HEK293 (cell line): Measurements from ENCODE around the gene NCKAP5.

Source experiments
- CTCF ChIA-PET: fragments of 350-600 bp; formaldehyde crosslinking; extraction: SDS; loops from one replicate; lab custom pipeline; 2021; ENCODE audit warnings: antibody characterized with exemption; lab: Yijun Ruan, JAX
- POLR2A ChIA-PET: fragments of 300-600 bp; formaldehyde crosslinking; extraction: SDS; loops from one replicate; lab custom pipeline; 2020; ENCODE audit warnings: antibody characterized with exemption, inconsistent platforms; lab: Yijun Ruan, JAX
- H3K27ac ChIP-seq: fragments of 200-500 bp; sonication (Bioruptor generic); 2 replicates; pipeline ENCODE4 v1.5.1; 2014; ENCODE audit warnings: low read depth, low read length, control low read depth, inconsistent platforms; ENCODE audit errors: extremely low read depth
- H3K36me3 ChIP-seq, 2 experiments: fragments of 200-500 bp in 1 of 2; sonication (Bioruptor generic) in 1 of 2; 1 replicate in 1 of 2; 2 replicates in 1 of 2; pipeline ENCODE4 v1.5.1; 2014 to 2017; ENCODE audit warnings: inconsistent platforms in 2 of 2, low read length in 2 of 2; ENCODE audit not compliant: control insufficient read depth in 2 of 2, insufficient read depth in 1 of 2
- H3K4me1 ChIP-seq: fragments of 200-500 bp; sonication (Bioruptor generic); 2 replicates; pipeline ENCODE4 v1.5.1; 2014; ENCODE audit warnings: mild to moderate bottlenecking, low read length, inconsistent platforms; ENCODE audit not compliant: control insufficient read depth, insufficient read depth
- H3K4me3 ChIP-seq: 2 replicates; pipeline ENCODE4 v1.5.1; 2011; ENCODE audit warnings: low read depth, mild to moderate bottlenecking, control low read depth, low read length, moderate library complexity
- H3K9me3 ChIP-seq: fragments of 200-500 bp; sonication (Bioruptor generic); 2 replicates; pipeline ENCODE4 v1.5.1; 2014; ENCODE audit warnings: low read depth, low read length, inconsistent platforms; ENCODE audit not compliant: control insufficient read depth, insufficient read depth
- BCL11B ChIP-seq: fragments of 450-650 bp; formaldehyde crosslinking; IDR thresholded peaks from 2 replicates; pipeline ENCODE4 v1.5.1; 2016; ENCODE audit warnings: low read depth, missing biosample characterization, missing genetic modification characterization
- GLIS1 ChIP-seq: fragments of 450-650 bp; formaldehyde crosslinking; IDR thresholded peaks from 2 replicates; pipeline ENCODE4 v1.5.1; 2016; ENCODE audit warnings: missing biosample characterization, missing genetic modification characterization
- HOXC10 ChIP-seq: sonication (generic); formaldehyde crosslinking; IDR thresholded peaks from 2 replicates; pipeline ENCODE4 v1.8.1; 2023; ENCODE audit warnings: mild to moderate bottlenecking, missing genetic modification reagents
- PRDM10 ChIP-seq: fragments of 450-650 bp; formaldehyde crosslinking; IDR thresholded peaks from 2 replicates; pipeline ENCODE4 v1.5.1; 2016; ENCODE audit warnings: missing biosample characterization, missing genetic modification characterization
- REST ChIP-seq: fragments of 450-650 bp; formaldehyde crosslinking; IDR thresholded peaks from 2 replicates; pipeline ENCODE4 v1.5.1; 2016; ENCODE audit warnings: missing biosample characterization, missing genetic modification characterization
- ZBTB7A ChIP-seq: fragments of 450-650 bp; formaldehyde crosslinking; IDR thresholded peaks from 2 replicates; pipeline ENCODE4 v1.5.1; 2016; ENCODE audit warnings: low read depth, missing biosample characterization, missing genetic modification characterization
- ZFP69B ChIP-seq: fragments of 450-650 bp; formaldehyde crosslinking; IDR thresholded peaks from 2 replicates; pipeline ENCODE4 v1.5.1; 2016; ENCODE audit warnings: missing biosample characterization, missing genetic modification characterization
- ZNF133 ChIP-seq: fragments of 450-650 bp; formaldehyde crosslinking; IDR thresholded peaks from 2 replicates; pipeline ENCODE4 v1.5.1; 2016; ENCODE audit warnings: missing biosample characterization, missing genetic modification characterization
- ZNF169 ChIP-seq: fragments of 450-650 bp; formaldehyde crosslinking; IDR thresholded peaks from 2 replicates; pipeline ENCODE4 v1.5.1; 2016; ENCODE audit warnings: missing biosample characterization, missing genetic modification characterization
- ZNF211 ChIP-seq: fragments of 450-650 bp; formaldehyde crosslinking; IDR thresholded peaks from 2 replicates; pipeline ENCODE4 v1.5.1; 2016; ENCODE audit warnings: low read depth, missing biosample characterization, missing genetic modification characterization
- ZNF280D ChIP-seq: fragments of 450-650 bp; formaldehyde crosslinking; IDR thresholded peaks from 2 replicates; pipeline ENCODE4 v1.5.1; 2016; ENCODE audit warnings: missing biosample characterization, missing genetic modification characterization
- ZNF324 ChIP-seq: fragments of 450-650 bp; formaldehyde crosslinking; IDR thresholded peaks from 2 replicates; pipeline ENCODE4 v1.5.1; 2016; ENCODE audit warnings: missing biosample characterization, missing genetic modification characterization
- ZNF37A ChIP-seq: fragments of 450-650 bp; IDR thresholded peaks from 2 replicates; pipeline ENCODE4 v1.5.1; 2018; ENCODE audit warnings: missing biosample characterization, missing genetic modification characterization
- ZNF621 ChIP-seq: fragments of 450-650 bp; formaldehyde crosslinking; IDR thresholded peaks from 2 replicates; pipeline ENCODE4 v1.5.1; 2017; ENCODE audit warnings: missing biosample characterization, missing genetic modification characterization
- ZNF776 ChIP-seq: fragments of 450-650 bp; formaldehyde crosslinking; IDR thresholded peaks from 2 replicates; pipeline ENCODE4 v1.5.0; 2017; ENCODE audit warnings: missing biosample characterization, missing genetic modification characterization, borderline replicate concordance

Gene NCKAP5

GRCh38 chr2:133044556-133044955 lies 523.7 kb downstream of the NCKAP5 start:
- POLR2A ChIA-PET, result no interaction called here
- TF ChIP-seq ZNF169 (tag by site-specific recombination) (no peak), PRDM10 (tag by site-specific recombination) (peak; percentile 28; the same call in 1 of the 2 replicates), ZNF133 (tag by site-specific recombination) (peak; percentile 53; the same call in 1 of the 2 replicates), GLIS1 (tag by site-specific recombination) (peak; percentile 26; the same call in 1 of the 2 replicates)

GRCh38 chr2:133040170-133040569 lies 528.1 kb downstream of the NCKAP5 start:
- H3K4me1 ChIP-seq, result no peaks in the 10 kb centered on the region

More at GRCh38 chr2:133044556-133044955, 523.7 kb downstream of the NCKAP5 start:
- no peaks in the 10 kb centered on the region for H3K9me3 ChIP-seq
- CTCF ChIA-PET, result no interaction called here
- no peak overlapping the region for H3K4me3 ChIP-seq
- no peak overlapping the region for H3K27ac ChIP-seq
- H3K36me3 ChIP-seq, result no peaks in the 10 kb centered on the region
- H3K4me1 ChIP-seq, result no peaks in the 10 kb centered on the region

More at GRCh38 chr2:133040170-133040569, 528.1 kb downstream of the NCKAP5 start:
- no peaks in the 10 kb centered on the region for H3K36me3 ChIP-seq
- POLR2A ChIA-PET, result no interaction called here
- CTCF ChIA-PET, result no interaction called here
- no peak for TF ChIP-seq ZBTB7A (tag by site-specific recombination)
- no peak for TF ChIP-seq ZNF776
- TF ChIP-seq ZNF211 (tag by site-specific recombination), result no peak
- TF ChIP-seq REST, result no peak
- no peak for TF ChIP-seq ZNF280D
- no peak for TF ChIP-seq ZNF37A (tag by site-specific recombination)
- no peak for TF ChIP-seq ZFP69B (tag by site-specific recombination)
- TF ChIP-seq HOXC10 (CRISPR knock-in tag), result no peak
- no peak for TF ChIP-seq BCL11B (tag by site-specific recombination)
- TF ChIP-seq ZNF324 (tag by site-specific recombination), result no peak
- TF ChIP-seq ZNF621 (tag by site-specific recombination), result no peak
- H3K4me3 ChIP-seq, result no peak overlapping the region
- H3K27ac ChIP-seq, result no peak overlapping the region
- no peaks in the 10 kb centered on the region for H3K9me3 ChIP-seq
